VCaP (cell line): Measurements from ENCODE around the gene WDR89.
A peak's percentile ranks its signal among the peaks of the same experiment; 100 is the strongest.
"Not testable (repeated sequence)": the region's sequence is repeated elsewhere in the genome, so short reads cannot be mapped to it uniquely, and the experiment has no call there.

Source experiments
- H3K27ac ChIP-seq: fragments of 450-650 bp; 2 replicates; pipeline ENCODE4 v1.5.1; 2017
- TF ChIP-seq, protein P1 (sequence below): fragments of 450-650 bp; conservative IDR thresholded peaks from 2 replicates; pipeline ENCODE4 v1.5.1; 2017; ENCODE audit warnings: mild to moderate bottlenecking, moderate library complexity

Gene WDR89

DNA sequence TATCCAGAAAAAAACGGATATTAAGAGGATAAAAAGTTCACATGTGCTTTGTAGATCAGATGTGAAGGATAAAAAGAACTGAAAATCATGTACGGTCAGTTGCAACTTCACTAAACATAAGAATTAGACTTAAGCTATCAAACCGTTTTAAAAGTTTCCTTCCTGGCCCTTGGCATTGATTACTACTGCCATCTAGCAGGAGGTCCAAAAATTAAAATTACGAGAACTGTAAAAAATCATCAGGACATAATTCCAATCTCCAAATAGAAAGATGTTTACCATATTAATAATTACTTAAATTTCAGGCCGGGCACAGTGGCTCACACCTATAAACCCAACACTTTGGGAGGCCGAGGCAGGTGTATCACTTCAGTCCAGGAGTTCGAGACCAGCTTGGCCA, 7.9 kb downstream of the WDR89 start:
- H3K27ac ChIP-seq = peak overlapping the region; percentile 29; the same call in 1 of the 2 replicates
- TF ChIP-seq, protein P1, sequence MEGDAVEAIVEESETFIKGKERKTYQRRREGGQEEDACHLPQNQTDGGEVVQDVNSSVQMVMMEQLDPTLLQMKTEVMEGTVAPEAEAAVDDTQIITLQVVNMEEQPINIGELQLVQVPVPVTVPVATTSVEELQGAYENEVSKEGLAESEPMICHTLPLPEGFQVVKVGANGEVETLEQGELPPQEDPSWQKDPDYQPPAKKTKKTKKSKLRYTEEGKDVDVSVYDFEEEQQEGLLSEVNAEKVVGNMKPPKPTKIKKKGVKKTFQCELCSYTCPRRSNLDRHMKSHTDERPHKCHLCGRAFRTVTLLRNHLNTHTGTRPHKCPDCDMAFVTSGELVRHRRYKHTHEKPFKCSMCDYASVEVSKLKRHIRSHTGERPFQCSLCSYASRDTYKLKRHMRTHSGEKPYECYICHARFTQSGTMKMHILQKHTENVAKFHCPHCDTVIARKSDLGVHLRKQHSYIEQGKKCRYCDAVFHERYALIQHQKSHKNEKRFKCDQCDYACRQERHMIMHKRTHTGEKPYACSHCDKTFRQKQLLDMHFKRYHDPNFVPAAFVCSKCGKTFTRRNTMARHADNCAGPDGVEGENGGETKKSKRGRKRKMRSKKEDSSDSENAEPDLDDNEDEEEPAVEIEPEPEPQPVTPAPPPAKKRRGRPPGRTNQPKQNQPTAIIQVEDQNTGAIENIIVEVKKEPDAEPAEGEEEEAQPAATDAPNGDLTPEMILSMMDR = peak; percentile 56

DNA sequence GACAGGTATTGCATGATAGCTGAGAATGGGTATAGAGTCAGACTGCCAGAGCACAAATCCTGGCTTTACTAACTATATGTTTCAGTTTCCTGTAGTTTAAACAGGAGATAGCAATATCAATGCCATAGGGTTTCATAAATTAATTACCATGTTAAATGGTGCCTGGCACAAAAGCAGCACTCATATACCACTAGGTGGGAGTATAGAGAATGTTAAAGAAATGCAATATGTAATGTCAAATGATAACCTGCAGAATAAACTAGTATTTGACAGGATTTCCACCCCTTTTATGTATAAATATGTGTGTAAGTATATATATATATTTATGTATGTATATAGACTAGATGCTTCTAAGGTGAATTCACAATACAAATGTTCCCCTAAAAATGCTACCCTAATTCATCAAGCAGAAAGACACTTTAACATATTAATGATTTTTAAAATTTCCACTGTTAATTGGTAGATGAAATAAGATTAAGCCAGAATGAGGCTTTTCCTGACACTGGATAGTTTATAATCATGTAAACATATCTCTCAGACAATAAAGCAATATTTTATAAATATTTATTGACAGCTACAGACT, 8.6 kb downstream of the WDR89 start:
- no peak overlapping the region for H3K27ac ChIP-seq
- TF ChIP-seq, protein P1 = peak; percentile 75

DNA sequence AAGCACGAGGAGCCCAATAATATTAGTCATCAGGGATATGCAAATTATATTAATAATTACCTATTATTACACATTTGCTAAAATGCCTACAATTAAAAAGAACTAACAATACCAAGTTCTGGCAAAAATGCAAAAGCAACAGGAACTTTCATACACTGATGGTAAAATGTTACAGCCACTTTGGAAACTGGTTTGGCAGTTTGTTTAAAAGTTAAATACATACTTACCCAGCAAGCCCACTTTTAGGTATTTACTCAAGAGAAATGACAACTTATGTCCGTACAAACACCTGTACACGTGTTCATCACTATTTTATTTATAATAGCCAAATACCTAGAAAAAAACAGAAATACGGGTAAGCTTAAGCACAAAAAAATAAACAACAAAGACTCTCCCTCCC, 17.0 kb downstream of the WDR89 start:
- peak overlapping the region; percentile 52 for H3K27ac ChIP-seq
- TF ChIP-seq, protein P1 = no peak

DNA sequence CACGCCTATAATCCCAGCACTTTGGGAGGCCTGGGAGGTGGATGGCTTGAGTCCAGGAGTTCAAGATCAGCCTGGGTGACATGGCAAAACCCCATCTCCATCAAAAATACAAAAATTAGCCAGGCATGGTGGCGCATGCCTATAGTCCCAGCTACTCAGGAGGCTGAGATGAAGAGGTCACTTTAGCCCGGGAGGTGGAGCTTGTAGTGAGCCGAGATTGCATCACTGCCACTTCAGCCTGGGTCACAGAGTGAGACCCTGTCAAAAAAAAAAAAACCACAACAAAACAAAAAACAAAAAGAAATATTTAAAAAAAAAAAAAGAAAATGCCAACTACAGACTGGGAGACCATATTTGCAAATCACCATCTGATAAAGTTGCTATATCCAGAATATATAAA, 17.5 kb downstream of the WDR89 start:
- TF ChIP-seq, protein P1 = no peak
- peak overlapping the region; percentile 52 for H3K27ac ChIP-seq

DNA sequence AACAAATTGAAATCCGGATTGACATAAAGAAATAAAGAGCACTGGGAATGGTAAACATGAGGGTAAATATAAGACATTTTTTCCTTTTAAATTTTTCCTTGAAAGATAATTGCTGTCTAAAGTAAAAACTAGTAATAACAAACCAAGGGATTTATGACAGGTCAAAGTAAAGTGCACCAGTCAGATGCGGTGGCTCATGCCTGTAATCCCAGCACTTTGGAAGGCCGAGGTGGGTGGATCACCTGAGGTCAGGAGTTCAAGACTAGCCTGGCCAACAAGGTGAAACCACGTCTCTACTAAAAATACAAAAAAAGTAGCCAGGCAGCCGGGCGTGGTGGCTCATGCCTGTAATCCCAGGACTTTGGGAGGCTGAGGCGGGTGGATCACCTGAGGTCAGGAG, 19.7 kb downstream of the WDR89 start:
- H3K27ac ChIP-seq = not testable (repeated sequence)

DNA sequence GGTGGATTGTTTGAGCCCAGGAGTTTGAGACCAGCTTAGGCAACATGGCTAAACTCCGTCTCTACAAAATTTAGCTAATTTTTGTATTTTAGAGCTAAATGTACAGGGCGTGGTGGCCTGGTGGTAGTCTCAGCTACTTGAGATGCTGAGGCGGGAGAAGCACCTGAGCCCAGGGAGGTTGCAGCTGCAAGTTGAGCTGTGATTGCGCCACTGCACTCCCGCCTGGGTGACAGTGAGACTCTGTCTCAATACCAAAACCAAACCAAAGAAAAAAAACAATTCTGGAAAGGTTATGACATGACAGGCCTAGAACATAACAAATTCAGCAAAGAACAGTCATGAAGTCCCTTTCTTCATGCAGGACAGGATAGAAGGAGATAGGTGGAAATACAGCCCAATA, 25.7 kb downstream of the WDR89 start:
- H3K27ac ChIP-seq = no peak overlapping the region
- TF ChIP-seq, protein P1 = no peak

DNA sequence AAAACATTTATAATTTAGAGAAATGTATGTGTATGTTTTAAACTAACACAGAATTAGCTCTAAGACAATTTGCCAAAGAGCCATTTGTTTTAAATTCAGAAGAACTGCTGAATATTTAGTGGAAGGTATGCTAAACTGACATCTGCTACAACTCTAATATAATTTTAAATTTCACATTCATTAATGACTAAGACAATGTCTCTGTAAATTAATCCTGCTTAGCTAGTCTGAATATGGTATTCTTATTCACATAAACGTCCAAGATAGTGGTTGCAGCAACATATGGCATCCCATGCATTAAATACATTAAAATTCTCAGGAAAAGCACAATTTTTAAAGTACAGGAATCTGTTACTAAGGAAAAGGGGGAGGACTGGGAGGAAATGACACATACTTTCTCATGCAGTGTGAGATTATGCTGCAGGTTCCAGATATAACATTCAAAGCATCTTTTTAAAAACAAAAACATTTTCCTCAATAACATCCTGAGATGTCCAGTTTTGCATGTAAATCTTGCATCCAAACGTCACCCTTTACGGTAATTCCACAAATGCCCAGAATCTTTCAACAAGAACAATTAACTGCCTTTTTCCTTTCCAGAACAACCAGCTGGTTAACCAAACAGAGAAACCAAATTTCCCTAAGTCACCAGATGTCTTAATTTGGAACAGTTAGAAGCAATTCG, 26.9 kb downstream of the WDR89 start:
- no peak overlapping the region for H3K27ac ChIP-seq
- TF ChIP-seq, protein P1 = no peak

DNA sequence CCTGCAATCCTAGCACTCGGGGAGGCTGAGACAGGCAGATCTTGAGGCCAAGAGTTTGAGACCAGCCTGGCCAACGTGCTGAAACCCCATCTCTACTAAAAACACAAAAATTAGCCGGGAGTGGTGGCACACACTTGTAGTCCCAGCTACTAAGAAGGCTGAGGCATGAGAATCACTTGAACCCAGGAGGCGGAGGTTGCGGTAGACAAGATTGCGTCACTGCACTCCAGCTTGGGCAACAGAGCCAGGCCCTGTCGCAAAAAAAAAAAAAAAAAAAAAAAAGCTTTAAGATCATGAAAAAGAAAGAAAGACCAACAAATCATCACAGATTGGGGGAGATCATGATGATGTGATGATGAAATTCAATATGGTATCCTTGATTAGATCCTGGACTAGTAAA, 30.6 kb downstream of the WDR89 start:
- TF ChIP-seq, protein P1 = no peak
- H3K27ac ChIP-seq = no peak overlapping the region
